Smooth muscle cell (in vitro differentiated cells): ENCODE data around the gene TCTN3. TPM values are rescaled to one million over a fixed set of nuclear protein-coding genes. Genes with fewer than 3 reads are reported as not detected.
A peak's percentile ranks its signal among the peaks of the same experiment; 100 is the strongest.

ENCODE experiments used
- DNase-seq: peaks from one replicate; lab custom pipeline; 2025; ENCODE audit not compliant: unreplicated experiment; lab: John Stamatoyannopoulos, UW
- H2AFZ ChIP-seq: fragments of 200-600 bp; sonication (generic); 2 replicates; pipeline ENCODE4 v1.6.0; 2016; ENCODE audit warnings: antibody characterized with exemption, low read depth, mild to moderate bottlenecking
- H3F3A ChIP-seq: fragments of 200-600 bp; sonication (generic); 2 replicates; pipeline ENCODE4 v1.6.0; 2017; ENCODE audit warnings: antibody characterized with exemption, low read depth
- H3K27ac ChIP-seq: fragments of 200-600 bp; sonication (generic); 2 replicates; pipeline ENCODE4 v1.5.1; 2016; ENCODE audit warnings: low read depth, mild to moderate bottlenecking
- H3K27me3 ChIP-seq: fragments of 200-600 bp; sonication (generic); 2 replicates; pipeline ENCODE4 v1.6.1; 2016; ENCODE audit warnings: low read depth, mild to moderate bottlenecking
- H3K36me3 ChIP-seq: fragments of 200-600 bp; sonication (generic); 2 replicates; pipeline ENCODE4 v1.5.1; 2016; ENCODE audit warnings: low read depth
- H3K4me1 ChIP-seq: fragments of 200-600 bp; sonication (generic); 2 replicates; pipeline ENCODE4 v1.5.1; 2016; ENCODE audit warnings: low read depth
- H3K4me2 ChIP-seq: fragments of 200-600 bp; sonication (generic); 2 replicates; pipeline ENCODE4 v1.6.0; 2016; ENCODE audit warnings: mild to moderate bottlenecking
- H3K4me3 ChIP-seq: fragments of 200-600 bp; sonication (generic); 2 replicates; pipeline ENCODE4 v1.5.1; 2016; ENCODE audit warnings: mild to moderate bottlenecking
- H3K79me2 ChIP-seq: fragments of 200-600 bp; sonication (generic); 2 replicates; pipeline ENCODE4 v1.6.0; 2016; ENCODE audit warnings: low read depth, mild to moderate bottlenecking
- H3K9ac ChIP-seq: fragments of 200-600 bp; sonication (generic); 2 replicates; pipeline ENCODE4 v1.6.0; 2016; ENCODE audit warnings: low read depth
- H3K9me3 ChIP-seq: fragments of 200-600 bp; sonication (generic); replicated peaks from 2 replicates; pipeline ENCODE4 v1.5.1; 2016; ENCODE audit warnings: low read depth
- H4K20me1 ChIP-seq: fragments of 200-600 bp; sonication (generic); 2 replicates; pipeline ENCODE4 v1.6.0; 2016; ENCODE audit warnings: low read depth
- WGBS: methylation state at CpG from one replicate; pipeline ENCODE4 v1.1.7; 2016; ENCODE audit warnings: low lambda C conversion rate; 5-methylcytosine and 5-hydroxymethylcytosine counted together
- polyA plus RNA-seq: library from polyadenylated mRNA; unstranded; fragments of >200 nt; fragmentation: Nextera tagmentation; extraction: Ambion mirVana; gene quantifications from 2 replicates; pipeline ENCODE4 v1.2.1, GENCODE V29; 2016
- total RNA-seq: library from RNA; depleted of rRNA; stranded (reverse); fragments of >200 nt; gene quantifications from 2 replicates; pipeline ENCODE4 v1.2.3, GENCODE V29; 2014
- TF ChIP-seq, protein P1 (sequence below): fragments of 200-600 bp; sonication (generic); IDR thresholded peaks from 2 replicates; pipeline ENCODE4 v1.5.1; 2017; ENCODE audit warnings: borderline replicate concordance, mild to moderate bottlenecking, antibody characterized with exemption; ENCODE audit not compliant: insufficient read depth, poor library complexity, severe bottlenecking

The TCTN3 gene
- total RNA-seq (52.0 and 57.2 TPM in 2 replicates), polyA plus RNA-seq (57.6 and 62.8 TPM in 2 replicates)

DNA sequence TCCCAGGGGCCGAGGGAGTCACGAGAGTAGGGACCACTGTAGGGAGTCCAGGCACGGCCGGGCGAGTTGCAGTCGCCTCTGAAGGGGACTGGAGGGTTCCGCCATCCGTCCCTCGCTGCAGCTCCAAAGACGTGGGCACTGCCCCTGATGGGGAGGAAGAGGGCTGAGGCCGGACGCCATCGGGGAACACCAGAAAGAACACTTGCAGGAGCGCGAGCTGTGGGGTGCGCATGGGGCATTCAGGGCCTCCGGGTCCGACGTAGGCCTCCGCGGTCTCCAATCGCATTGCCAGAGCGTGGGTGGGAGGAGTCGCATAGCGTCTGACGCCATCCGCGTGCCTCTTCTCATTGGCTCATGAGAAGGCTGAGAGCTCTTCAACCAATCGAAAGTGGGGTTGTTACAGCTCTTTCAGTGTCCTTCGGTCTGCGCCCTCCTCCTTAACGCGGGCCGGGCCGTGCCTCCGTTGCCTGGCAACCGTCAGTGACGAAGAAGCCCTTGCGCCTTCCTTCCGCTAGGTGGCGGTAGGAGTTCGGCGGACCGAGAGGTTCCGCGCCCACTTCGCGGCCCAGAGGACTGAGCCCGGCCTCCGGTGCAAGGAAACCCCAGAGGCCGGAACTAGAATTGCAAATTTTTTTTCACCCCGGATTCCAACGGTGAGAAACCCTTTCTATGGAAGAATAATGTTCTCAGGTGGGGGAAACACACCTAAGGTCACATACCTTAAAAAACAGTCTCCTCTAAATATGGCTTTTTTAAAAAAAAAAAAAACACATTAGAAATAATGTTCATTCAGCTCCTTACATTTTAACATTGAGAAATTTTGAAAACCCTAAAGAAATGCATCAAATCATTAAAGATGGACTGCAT lies at the start of gene TCTN3:
Gene TCTN3 (minus strand): TSS at position 260 of the 867 bp plus-strand sequence. CDS start 28 bp downstream, at position 232.
- under 1% methylated on average over 53 of the region's 53 CpGs for WGBS
- no peaks in the 10 kb centered on the region for H3K9me3 ChIP-seq
- H3F3A ChIP-seq, result no peaks in the 10 kb centered on the region
- peak within 1 kb of the TSS; percentile 96 for H3K9ac ChIP-seq
- H3K27ac ChIP-seq, result peak within 1 kb of the TSS; percentile 87
- TF ChIP-seq, protein P1, sequence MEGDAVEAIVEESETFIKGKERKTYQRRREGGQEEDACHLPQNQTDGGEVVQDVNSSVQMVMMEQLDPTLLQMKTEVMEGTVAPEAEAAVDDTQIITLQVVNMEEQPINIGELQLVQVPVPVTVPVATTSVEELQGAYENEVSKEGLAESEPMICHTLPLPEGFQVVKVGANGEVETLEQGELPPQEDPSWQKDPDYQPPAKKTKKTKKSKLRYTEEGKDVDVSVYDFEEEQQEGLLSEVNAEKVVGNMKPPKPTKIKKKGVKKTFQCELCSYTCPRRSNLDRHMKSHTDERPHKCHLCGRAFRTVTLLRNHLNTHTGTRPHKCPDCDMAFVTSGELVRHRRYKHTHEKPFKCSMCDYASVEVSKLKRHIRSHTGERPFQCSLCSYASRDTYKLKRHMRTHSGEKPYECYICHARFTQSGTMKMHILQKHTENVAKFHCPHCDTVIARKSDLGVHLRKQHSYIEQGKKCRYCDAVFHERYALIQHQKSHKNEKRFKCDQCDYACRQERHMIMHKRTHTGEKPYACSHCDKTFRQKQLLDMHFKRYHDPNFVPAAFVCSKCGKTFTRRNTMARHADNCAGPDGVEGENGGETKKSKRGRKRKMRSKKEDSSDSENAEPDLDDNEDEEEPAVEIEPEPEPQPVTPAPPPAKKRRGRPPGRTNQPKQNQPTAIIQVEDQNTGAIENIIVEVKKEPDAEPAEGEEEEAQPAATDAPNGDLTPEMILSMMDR, result peak; percentile 98
- peak within 1 kb of the TSS; percentile 99 for H2AFZ ChIP-seq
- peak within 1 kb of the TSS; percentile 84 for H3K4me2 ChIP-seq
- H3K4me3 ChIP-seq, result peak within 1 kb of the TSS; percentile 83
- H3K36me3 ChIP-seq, result peaks cover 2% of the 10 kb centered on the region
- peak; percentile 96 for DNase-seq
- no peaks in the 10 kb centered on the region for H3K27me3 ChIP-seq
- peaks cover 26% of the 10 kb centered on the region for H3K79me2 ChIP-seq
- peaks cover 12% of the 10 kb centered on the region for H3K4me1 ChIP-seq
- H4K20me1 ChIP-seq, result no peaks in the 10 kb centered on the region

GRCh38 chr10:95742962-95743535 lies 49.3 kb upstream of the TCTN3 start:
- H3K9ac ChIP-seq, result no peak overlapping the region
- no peaks in the 10 kb centered on the region for H4K20me1 ChIP-seq
- H3K36me3 ChIP-seq, result no peaks in the 10 kb centered on the region
- 67% methylated on average over 2 of the region's 2 CpGs for WGBS
- no peaks in the 10 kb centered on the region for H3K9me3 ChIP-seq
- DNase-seq, result no peak
- H3K4me2 ChIP-seq, result peak overlapping the region; percentile 69
- no peaks in the 10 kb centered on the region for H3K79me2 ChIP-seq
- peaks cover 3% of the 10 kb centered on the region for H3F3A ChIP-seq
- TF ChIP-seq, protein P1, result no peak
- H2AFZ ChIP-seq, result peak overlapping the region; percentile 61
- H3K27ac ChIP-seq, result peak overlapping the region; percentile 70
- no peaks in the 10 kb centered on the region for H3K27me3 ChIP-seq
- H3K4me3 ChIP-seq, result no peak overlapping the region
- H3K4me1 ChIP-seq, result peaks cover 17% of the 10 kb centered on the region

- H3K27ac ChIP-seq, result peak overlapping the region; percentile 70
- TF ChIP-seq, protein P1, result no peak
- no peaks in the 10 kb centered on the region for H4K20me1 ChIP-seq
- no peak overlapping the region for H3K4me3 ChIP-seq
- H2AFZ ChIP-seq, result peak overlapping the region; percentile 61
- no peaks in the 10 kb centered on the region for H3K27me3 ChIP-seq
- H3K9me3 ChIP-seq, result no peaks in the 10 kb centered on the region
- DNase-seq, result no peak
- H3K4me2 ChIP-seq, result peak overlapping the region; percentile 69
- H3K36me3 ChIP-seq, result no peaks in the 10 kb centered on the region
- WGBS, result 84% methylated on average over 3 of the region's 3 CpGs
- no peaks in the 10 kb centered on the region for H3K79me2 ChIP-seq
- no peak overlapping the region for H3K9ac ChIP-seq
- H3F3A ChIP-seq, result peaks cover 3% of the 10 kb centered on the region
- H3K4me1 ChIP-seq, result peaks cover 17% of the 10 kb centered on the region
Observed at GRCh38 chr10:95742485-95742884, 48.8 kb upstream of the TCTN3 start.
